H9 (cell line): ENCODE measurements around the gene NTF3. TPM values are rescaled to one million over a fixed set of nuclear protein-coding genes. Genes with fewer than 3 reads are reported as not detected.

Experiments
- DNase-seq: peaks from one replicate; pipeline ENCODE4 v3.0.0-alpha.2; 2017
- H2AFZ ChIP-seq: one replicate; pipeline ENCODE4 v1.6.1; 2013; ENCODE audit warnings: mild to moderate bottlenecking, low read length, control low read depth, moderate library complexity
- H2AK5ac ChIP-seq: 2 replicates; pipeline ENCODE4 v1.6.1; 2013; ENCODE audit warnings: low read length, control low read depth, mixed read lengths; ENCODE audit not compliant: insufficient read length
- H2BK120ac ChIP-seq: one replicate; pipeline ENCODE4 v1.6.1; 2013; ENCODE audit warnings: low read depth, mild to moderate bottlenecking, low read length, control low read depth, inconsistent platforms; ENCODE audit not compliant: poor library complexity, severe bottlenecking
- H2BK12ac ChIP-seq: 2 replicates; pipeline ENCODE4 v1.6.1; 2013; ENCODE audit warnings: low read length, control low read depth, mixed read lengths, low read depth; ENCODE audit not compliant: insufficient read length
- H2BK15ac ChIP-seq: 2 replicates; pipeline ENCODE4 v1.6.1; 2013; ENCODE audit warnings: low read depth, low read length, control low read depth
- H2BK20ac ChIP-seq: one replicate; pipeline ENCODE4 v1.6.1; 2013; ENCODE audit warnings: low read depth, mild to moderate bottlenecking, low read length, control low read depth, inconsistent platforms; ENCODE audit not compliant: poor library complexity, severe bottlenecking
- H2BK5ac ChIP-seq: 2 replicates; pipeline ENCODE4 v1.6.1; 2013; ENCODE audit warnings: low read length, control low read depth, mixed read lengths; ENCODE audit not compliant: insufficient read length
- H3K14ac ChIP-seq: 2 replicates; pipeline ENCODE4 v1.6.1; 2013; ENCODE audit warnings: low read length, control low read depth; ENCODE audit not compliant: insufficient read depth
- H3K18ac ChIP-seq: 2 replicates; pipeline ENCODE4 v1.6.1; 2013; ENCODE audit warnings: low read depth, mild to moderate bottlenecking, mixed read lengths, low read length, control low read depth; ENCODE audit not compliant: insufficient read length
- H3K23ac ChIP-seq: 2 replicates; pipeline ENCODE4 v1.6.1; 2013; ENCODE audit warnings: low read length, control low read depth, mixed read lengths, low read depth; ENCODE audit not compliant: insufficient read length
- H3K23me2 ChIP-seq: 2 replicates; pipeline ENCODE4 v1.6.1; 2013; ENCODE audit warnings: low read depth, mild to moderate bottlenecking, mixed read lengths, low read length, control low read depth; ENCODE audit not compliant: insufficient read length, poor library complexity, severe bottlenecking
- H3K27ac ChIP-seq: 2 replicates; pipeline ENCODE4 v1.5.1; 2013; ENCODE audit warnings: low read length, control low read depth, mixed read lengths, low read depth; ENCODE audit not compliant: insufficient read length
- H3K27me3 ChIP-seq: 2 replicates; pipeline ENCODE4 v1.6.1; 2013; ENCODE audit warnings: low read length, control low read depth, inconsistent platforms; ENCODE audit not compliant: insufficient read depth
- H3K4ac ChIP-seq: 2 replicates; pipeline ENCODE4 v1.6.1; 2013; ENCODE audit warnings: low read depth, mild to moderate bottlenecking, control low read depth, inconsistent platforms, low read length, moderate library complexity
- H3K4me1 ChIP-seq: 2 replicates; pipeline ENCODE4 v1.6.1; 2013; ENCODE audit warnings: low read length, control low read depth, inconsistent platforms; ENCODE audit not compliant: insufficient read depth
- H3K4me2 ChIP-seq: 2 replicates; pipeline ENCODE4 v1.6.1; 2013; ENCODE audit warnings: low read length, control low read depth, mixed read lengths; ENCODE audit not compliant: insufficient read length, insufficient read depth
- H3K56ac ChIP-seq: 2 replicates; pipeline ENCODE4 v1.6.1; 2013; ENCODE audit warnings: low read depth, mild to moderate bottlenecking, mixed read lengths, low read length, control low read depth; ENCODE audit not compliant: insufficient read length
- H3K79me1 ChIP-seq: 2 replicates; pipeline ENCODE4 v1.6.1; 2013; ENCODE audit warnings: low read depth, mild to moderate bottlenecking, moderate library complexity, low read length, control low read depth, inconsistent platforms; ENCODE audit not compliant: insufficient read depth, poor library complexity, severe bottlenecking
- H3K79me2 ChIP-seq: 2 replicates; pipeline ENCODE4 v1.6.1; 2013; ENCODE audit warnings: low read length, control low read depth, inconsistent platforms; ENCODE audit not compliant: insufficient read depth
- H3K9ac ChIP-seq: 2 replicates; pipeline ENCODE4 v1.6.1; 2013; ENCODE audit warnings: low read length, control low read depth, mixed read lengths; ENCODE audit not compliant: insufficient read length; ENCODE audit errors: extremely low read depth
- H3K9me3 ChIP-seq: one replicate; pipeline ENCODE4 v1.6.1; 2013; ENCODE audit warnings: low read depth, low read length, inconsistent platforms; ENCODE audit not compliant: control insufficient read depth
- H3T11ph ChIP-seq: one replicate; pipeline ENCODE4 v1.6.1; 2013; ENCODE audit warnings: mild to moderate bottlenecking, low read length, control low read depth, inconsistent platforms
- H4K20me1 ChIP-seq: one replicate; pipeline ENCODE4 v1.6.1; 2013; ENCODE audit not compliant: control insufficient read depth, insufficient read length, insufficient read depth
- H4K5ac ChIP-seq: 2 replicates; pipeline ENCODE4 v1.6.1; 2013; ENCODE audit warnings: low read depth, mild to moderate bottlenecking, mixed read lengths, low read length, control low read depth; ENCODE audit not compliant: insufficient read length
- H4K8ac ChIP-seq: replicated peaks from 2 replicates; pipeline ENCODE4 v1.6.1; 2013; ENCODE audit warnings: low read length, control low read depth, mixed read lengths, low read depth; ENCODE audit not compliant: insufficient read length
- H4K91ac ChIP-seq: 2 replicates; pipeline ENCODE4 v1.6.1; 2013; ENCODE audit warnings: low read depth, mild to moderate bottlenecking, moderate library complexity, mixed read lengths, low read length, control low read depth; ENCODE audit not compliant: insufficient read length
- H3K27ac Mint-ChIP-seq, 3 experiments: 2 replicates in 2 of 3; 3 replicates in 1 of 3; pipeline ENCODE4 v1.8.0; 2020 to 2021; ENCODE audit warnings: mixed read lengths in 3 of 3, mild to moderate bottlenecking in 1 of 3, moderate library complexity in 1 of 3
- H3K27me3 Mint-ChIP-seq: 2 replicates; pipeline ENCODE4 v1.8.0; 2021; ENCODE audit warnings: low read depth, mild to moderate bottlenecking, moderate library complexity, mixed read lengths
- H3K36me3 Mint-ChIP-seq, 3 experiments: 2 replicates in 2 of 3; 3 replicates in 1 of 3; pipeline ENCODE4 v1.8.0; 2020 to 2021; ENCODE audit warnings: low read depth in 3 of 3, mixed read lengths in 3 of 3; ENCODE audit not compliant: insufficient read depth in 1 of 3
- H3K4me1 Mint-ChIP-seq, 2 experiments: 2 replicates each; pipeline ENCODE4 v1.8.0; 2020; ENCODE audit warnings: mixed read lengths in 2 of 2
- H3K4me3 Mint-ChIP-seq, 2 experiments: 2 replicates in 1 of 2; 3 replicates in 1 of 2; pipeline ENCODE4 v1.8.0; 2020 to 2021; ENCODE audit warnings: mild to moderate bottlenecking in 2 of 2, mixed read lengths in 2 of 2, moderate library complexity in 1 of 2
- H3K9me3 Mint-ChIP-seq, 2 experiments: 2 replicates in 1 of 2; 3 replicates in 1 of 2; pipeline ENCODE4 v1.8.0; 2020; ENCODE audit warnings: mild to moderate bottlenecking in 2 of 2, mixed read lengths in 2 of 2, moderate library complexity in 1 of 2
- CTCF ChIP-seq: fragments of 200-600 bp; sonication (generic); conservative IDR thresholded peaks from 3 replicates; pipeline ENCODE4 v1.8.0; 2021; ENCODE audit warnings: antibody characterized with exemption, mild to moderate bottlenecking
- WGBS: extraction: QIAGEN DNeasy Blood & Tissue Kit; methylation state at CpG from one replicate; pipeline ENCODE4 v1.1.7; 2013; ENCODE audit warnings: missing lambda C conversion rate, low lambda C conversion rate, mixed read lengths; ENCODE audit not compliant: insufficient read length; ENCODE audit errors: extremely low coverage; 5-methylcytosine and 5-hydroxymethylcytosine counted together
- total RNA-seq: library from RNA; stranded (reverse); gene quantifications from 2 replicates; pipeline ENCODE4 v1.2.1, GENCODE V29; 2021

NTF3 gene
- total RNA-seq, 1 experiment from 2014 or later: 0.48 TPM

GRCh38 chr12:5390174-5390799 lies 41.6 kb upstream of the NTF3 start:
- H3K79me2 ChIP-seq: no peaks in the 10 kb centered on the region
- DNase-seq: no peak
- H3K14ac ChIP-seq: no peak overlapping the region
- H2BK5ac ChIP-seq: no peak overlapping the region
- H4K5ac ChIP-seq: no peak overlapping the region
- Mint-ChIP-seq H3K4me1 (peaks cover 1 to 4% of the 10 kb centered on the region in 2 experiments), H3K4me3 (no peak overlapping the region), H3K9me3 (no peaks in the 10 kb centered on the region), H3K27me3 (no peaks in the 10 kb centered on the region; the same call in 1 of the 2 replicates), H3K27ac (no peak overlapping the region; a peak in 1 of 7 replicates), H3K36me3 (no peaks in the 10 kb centered on the region)
- no peak overlapping the region for H4K8ac ChIP-seq
- H3K4me2 ChIP-seq: no peak overlapping the region
- H2BK20ac ChIP-seq: no peak overlapping the region
- no peak overlapping the region for H2AFZ ChIP-seq
- no peak overlapping the region for H3K27ac ChIP-seq
- no peaks in the 10 kb centered on the region for H3K27me3 ChIP-seq
- TF ChIP-seq CTCF: no peak
- H3K9ac ChIP-seq: no peak overlapping the region
- WGBS: no CpG with 5 or more reads among the region's 6 CpGs
- H2BK120ac ChIP-seq: no peak overlapping the region
- H3K79me1 ChIP-seq: no peaks in the 10 kb centered on the region
- H3K9me3 ChIP-seq: no peaks in the 10 kb centered on the region
- no peak overlapping the region for H3T11ph ChIP-seq
- H3K56ac ChIP-seq: no peak overlapping the region
- no peak overlapping the region for H3K23ac ChIP-seq
- H3K4ac ChIP-seq: no peak overlapping the region
- no peak overlapping the region for H4K91ac ChIP-seq
- H3K18ac ChIP-seq: no peak overlapping the region
- H3K23me2 ChIP-seq: no peaks in the 10 kb centered on the region
- no peak overlapping the region for H2BK15ac ChIP-seq
- no peak overlapping the region for H2AK5ac ChIP-seq
- H3K4me1 ChIP-seq: no peaks in the 10 kb centered on the region
- no peaks in the 10 kb centered on the region for H4K20me1 ChIP-seq
- no peak overlapping the region for H2BK12ac ChIP-seq
